Astrocyte of the cerebellum (primary cell): Measurements from ENCODE around the gene FAM234B.

Source experiments
- DNase-seq: peaks from one replicate; pipeline ENCODE4 v3.0.0-alpha.2; 2011; ENCODE audit warnings: low read depth
- H3K4me3 ChIP-seq: 2 replicates; pipeline ENCODE4 v1.5.1; 2011; ENCODE audit warnings: mild to moderate bottlenecking, low read depth, low read length, moderate library complexity
- CTCF ChIP-seq: IDR thresholded peaks from 2 replicates; pipeline ENCODE4 v1.5.1; 2012; ENCODE audit warnings: low read length, low read depth, moderate library complexity, mild to moderate bottlenecking; ENCODE audit errors: missing control alignments
- in situ Hi-C: cut with HindIII; loops from 2 replicates; pipeline ENCODE4 v1.10.0; 2017; ENCODE audit warnings: low sequenced_read_pairs

Gene FAM234B

GRCh38 chr12:13038491-13039161 lies 5.6 kb upstream of the FAM234B start:
- DNase-seq, result peak; percentile 55
- TF ChIP-seq CTCF, result no peak

GRCh38 chr12:13039328-13039956 lies 4.7 kb upstream of the FAM234B start:
- no peak for TF ChIP-seq CTCF
- DNase-seq, result no peak
- in situ Hi-C loops, result no loop called here
- H3K4me3 ChIP-seq, result no peak overlapping the region

More at GRCh38 chr12:13038491-13039161, 5.6 kb upstream of the FAM234B start:
- in situ Hi-C loops, result no loop called here
- H3K4me3 ChIP-seq, result no peak overlapping the region

GRCh38 chr12:13041224-13041623 lies 3.0 kb upstream of the FAM234B start:
- in situ Hi-C loops, result no loop called here
- H3K4me3 ChIP-seq, result no peak overlapping the region
- no peak for TF ChIP-seq CTCF
- DNase-seq, result no peak

GRCh38 chr12:13042666-13043230 lies 1.4 kb upstream of the FAM234B start:
- in situ Hi-C loops, result no loop called here
- no peak for TF ChIP-seq CTCF
- DNase-seq, result no peak
- H3K4me3 ChIP-seq, result no peak overlapping the region

- DNase-seq, result no peak
- TF ChIP-seq CTCF, result no peak
- H3K4me3 ChIP-seq, result peak overlapping the region; percentile 98
- in situ Hi-C loops, result no loop called here
These were observed 722 bp downstream of the FAM234B start for GRCh38 chr12:13044906-13045299.

- no peak for DNase-seq
- no peak overlapping the region for H3K4me3 ChIP-seq
- in situ Hi-C loops, result no loop called here
- TF ChIP-seq CTCF, result no peak
These were observed 1.6 kb downstream of the FAM234B start for GRCh38 chr12:13045816-13046215.
